Measurements from ENCODE around the gene BRI3. TPM values are rescaled to one million over a fixed set of nuclear protein-coding genes. Genes with fewer than 3 reads are reported as not detected.

The BRI3 gene
- total and polyA plus RNA-seq, 2 of the 4 experiments (the other 2 are of a cell fraction): 24.7 to 68.3 TPM

DNA sequence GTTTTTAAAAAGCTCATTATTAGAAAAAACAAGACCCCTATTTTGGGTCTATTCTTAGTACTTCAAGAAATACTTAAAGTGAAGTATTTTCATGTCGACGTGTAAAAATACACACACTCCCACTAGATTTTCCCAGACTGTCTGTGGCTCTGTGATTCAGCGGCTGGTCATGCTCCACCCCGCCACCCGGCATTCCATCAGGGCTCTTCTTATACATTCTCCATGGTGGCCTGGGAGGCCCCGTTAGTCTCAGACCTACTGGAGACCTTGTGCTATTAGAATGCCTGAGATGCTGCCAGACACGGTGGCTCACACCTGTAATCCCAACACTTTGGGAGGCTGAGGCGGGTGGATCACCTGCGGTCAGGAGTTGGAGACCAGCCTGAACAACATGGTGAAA, 42.5 kb upstream of the BRI3 start:
- H3K18ac ChIP-seq (ENCODE audit: low read depth, low read length): no peak overlapping the region
- no peaks in the 10 kb centered on the region for H3K4me1 ChIP-seq (ENCODE audit: control insufficient read depth, insufficient read depth, low read length)
- no peak overlapping the region for H2BK20ac ChIP-seq (ENCODE audit: low read depth, low read length)
- WGBS, 2 experiments (ENCODE audit: extremely low coverage in 2 of 2, insufficient read length in 1 of 2): 96% methylated on average over 5 of the region's 9 CpGs; no CpG with 5 or more reads in 1 of the 2 experiments
- H2AFZ ChIP-seq (replicated peaks; ENCODE audit: low read length, poor library complexity): no peak overlapping the region
- POLR2A ChIA-PET (ENCODE audit: unreplicated experiment): no interaction called here
- H4K91ac ChIP-seq (ENCODE audit: insufficient read depth, low read depth, low read length): no peak overlapping the region
- no peak overlapping the region for H3K14ac ChIP-seq (replicated peaks; ENCODE audit: low read depth, low read length)
- dilution Hi-C loops (cut with HindIII; ENCODE audit: low sequenced_read_pairs, unreplicated experiment): no loop called here
- BruUV-seq (replicated peaks): no TSS peak
- H3K27ac ChIP-seq (ENCODE audit: insufficient read depth, low read length): no peak overlapping the region
- intact Hi-C loops (cut with micrococcal nuclease): no loop called here
- no peak overlapping the region for H3K9ac ChIP-seq (ENCODE audit: low read depth, low read length)
- H4K20me1 ChIP-seq (ENCODE audit: insufficient read depth, low read length): no peaks in the 10 kb centered on the region
- H3K4ac ChIP-seq (ENCODE audit: low read depth, low read length): no peak overlapping the region
- H3K4me2 ChIP-seq (ENCODE audit: low read depth, low read length): no peak overlapping the region
- in situ Hi-C loops (cut with MboI; ENCODE audit: low sequenced_read_pairs): loop anchor here (10.0 kb wide), 1 partner anchor 214 kb away; no protein-coding TSS in a partner anchor
- no peaks in the 10 kb centered on the region for H3K9me3 ChIP-seq (ENCODE audit: control insufficient read depth, insufficient read depth, low read length)
- H3K4me3 ChIP-seq (ENCODE audit: insufficient read depth, low read depth, low read length): no peak overlapping the region
- TF ChIP-seq POLR2A (IDR thresholded peaks at IDR 0.05; ENCODE audit: low read depth, low read length) (no peak), RFX5 (IDR thresholded peaks at IDR 0.05; ENCODE audit: low read depth, low read length) (no peak), MAZ (IDR thresholded peaks at IDR 0.05; ENCODE audit: borderline replicate concordance, low read depth, low read length) (no peak), RAD21 (IDR thresholded peaks at IDR 0.05; ENCODE audit: low read length) (no peak), ELK1 (IDR thresholded peaks at IDR 0.05; ENCODE audit: borderline replicate concordance, low read depth, low read length) (no peak), SMC3 (IDR thresholded peaks at IDR 0.05; ENCODE audit: low read depth, low read length) (no peak)
- no peaks in the 10 kb centered on the region for H3K79me1 ChIP-seq (ENCODE audit: low read depth in 1 of 2, low read length in 2 of 2)
- no peaks in the 10 kb centered on the region for H3K27me3 ChIP-seq (ENCODE audit: control insufficient read depth, insufficient read depth, low read length)
- H4K5ac ChIP-seq (ENCODE audit: low read depth, low read length): no peak overlapping the region
- no peak overlapping the region for H3K56ac ChIP-seq (ENCODE audit: extremely low read depth, insufficient read depth, low read length)
- DNase-seq (peak; percentile 33), ATAC-seq (ENCODE audit: low read depth) (no peak)
- no peak overlapping the region for H3K23ac ChIP-seq (ENCODE audit: low read depth, low read length)
- CTCF ChIA-PET: no interaction called here
- H3K36me3 ChIP-seq (ENCODE audit: control insufficient read depth, insufficient read depth, low read length): peaks cover 24% of the 10 kb centered on the region
- H4K8ac ChIP-seq (ENCODE audit: low read depth in 2 of 2, low read length in 2 of 2): no peak overlapping the region
- H3K9me1 ChIP-seq (ENCODE audit: insufficient read depth, low read length): peaks cover 4% of the 10 kb centered on the region; the same call in 1 of the 2 replicates
- H2BK120ac ChIP-seq (ENCODE audit: low read depth, low read length): no peak overlapping the region
- no peak overlapping the region for H2BK5ac ChIP-seq (ENCODE audit: low read depth, low read length, poor library complexity, severe bottlenecking)
- no peak overlapping the region for H2AK9ac ChIP-seq (replicated peaks; ENCODE audit: low read depth, low read length, poor library complexity)
- H2BK15ac ChIP-seq (ENCODE audit: low read depth, low read length): no peak overlapping the region
- H2AK5ac ChIP-seq (ENCODE audit: low read depth, low read length): no peak overlapping the region

Measured in IMR-90 (cell line).